Astrocyte of the cerebellum (primary cell): Measurements from ENCODE around the gene GLRX5.

ENCODE experiments used
- DNase-seq: peaks from one replicate; pipeline ENCODE4 v3.0.0-alpha.2; 2011; ENCODE audit warnings: low read depth
- H3K4me3 ChIP-seq: 2 replicates; pipeline ENCODE4 v1.5.1; 2011; ENCODE audit warnings: mild to moderate bottlenecking, low read depth, low read length, moderate library complexity
- in situ Hi-C: cut with HindIII; loops from 2 replicates; pipeline ENCODE4 v1.10.0; 2017; ENCODE audit warnings: low sequenced_read_pairs
- TF ChIP-seq, protein P1 (sequence below): IDR thresholded peaks from 2 replicates; pipeline ENCODE4 v1.5.1; 2012; ENCODE audit warnings: low read length, low read depth, moderate library complexity, mild to moderate bottlenecking; ENCODE audit errors: missing control alignments

GLRX5 gene

DNA sequence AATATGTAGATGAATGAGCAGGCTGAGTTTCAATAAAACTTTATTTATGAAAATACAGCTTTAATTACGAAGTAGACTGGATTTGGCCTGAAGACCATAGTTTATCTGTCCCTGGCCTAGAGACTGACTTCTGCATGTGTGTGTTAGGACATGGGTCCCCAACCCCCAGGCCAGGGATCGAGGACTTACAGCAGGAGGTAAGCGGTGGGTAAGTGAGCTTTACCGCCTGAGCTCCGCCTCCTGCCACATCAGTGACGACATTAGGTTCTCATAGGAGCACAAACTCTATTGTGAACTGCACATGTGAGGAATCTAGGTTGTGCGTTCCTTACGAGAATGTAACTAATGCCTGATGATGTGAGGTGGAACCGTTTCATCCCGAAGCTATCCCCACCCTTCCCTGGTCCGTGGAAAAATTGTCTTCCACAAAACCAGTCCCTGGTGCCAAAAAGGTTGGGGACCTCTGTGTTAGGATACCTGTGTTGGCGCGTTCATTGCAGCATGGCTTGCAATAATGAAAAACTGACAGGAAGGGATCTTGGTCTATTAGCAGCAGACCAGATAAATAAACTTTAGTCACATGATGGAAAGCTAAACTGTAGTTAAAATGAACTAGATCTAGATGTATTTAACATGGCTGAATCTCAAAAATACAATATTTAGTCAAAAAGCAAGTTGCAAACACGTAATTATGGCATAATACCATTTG, 4.1 kb downstream of the GLRX5 start:
- DNase-seq, result no peak
- in situ Hi-C loops, result no loop called here

DNA sequence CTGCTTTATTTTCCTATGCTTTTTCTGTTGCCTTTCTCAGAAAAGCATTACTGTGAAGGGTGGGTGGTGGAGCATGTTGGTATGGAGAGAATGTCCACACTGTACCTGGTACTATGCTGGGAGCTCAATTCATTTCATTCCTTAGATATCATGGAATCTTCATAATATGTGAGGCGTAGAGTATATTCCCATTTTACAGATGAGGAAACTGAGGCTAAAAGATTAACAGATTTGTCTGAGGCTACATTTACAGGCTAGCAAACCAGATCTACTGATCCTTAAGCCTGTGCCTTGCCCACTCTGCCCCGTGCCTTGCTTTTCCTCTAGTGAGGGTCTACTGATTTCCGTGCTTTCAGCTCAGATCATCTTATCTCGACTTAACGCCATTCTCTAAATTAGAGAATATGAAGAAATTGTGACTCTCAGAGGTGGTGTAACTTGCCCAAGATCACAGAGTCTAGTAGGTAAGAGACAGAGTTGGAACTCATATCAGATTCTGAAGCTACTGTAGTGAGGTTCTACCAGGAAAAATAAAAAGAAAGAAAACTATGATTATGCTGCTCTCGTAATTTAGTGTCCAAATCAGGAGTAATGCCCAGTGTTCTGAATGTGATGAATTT, 5.5 kb downstream of the GLRX5 start:
- DNase-seq, result no peak
- in situ Hi-C loops, result no loop called here
- H3K4me3 ChIP-seq, result no peak overlapping the region
- TF ChIP-seq, protein P1, sequence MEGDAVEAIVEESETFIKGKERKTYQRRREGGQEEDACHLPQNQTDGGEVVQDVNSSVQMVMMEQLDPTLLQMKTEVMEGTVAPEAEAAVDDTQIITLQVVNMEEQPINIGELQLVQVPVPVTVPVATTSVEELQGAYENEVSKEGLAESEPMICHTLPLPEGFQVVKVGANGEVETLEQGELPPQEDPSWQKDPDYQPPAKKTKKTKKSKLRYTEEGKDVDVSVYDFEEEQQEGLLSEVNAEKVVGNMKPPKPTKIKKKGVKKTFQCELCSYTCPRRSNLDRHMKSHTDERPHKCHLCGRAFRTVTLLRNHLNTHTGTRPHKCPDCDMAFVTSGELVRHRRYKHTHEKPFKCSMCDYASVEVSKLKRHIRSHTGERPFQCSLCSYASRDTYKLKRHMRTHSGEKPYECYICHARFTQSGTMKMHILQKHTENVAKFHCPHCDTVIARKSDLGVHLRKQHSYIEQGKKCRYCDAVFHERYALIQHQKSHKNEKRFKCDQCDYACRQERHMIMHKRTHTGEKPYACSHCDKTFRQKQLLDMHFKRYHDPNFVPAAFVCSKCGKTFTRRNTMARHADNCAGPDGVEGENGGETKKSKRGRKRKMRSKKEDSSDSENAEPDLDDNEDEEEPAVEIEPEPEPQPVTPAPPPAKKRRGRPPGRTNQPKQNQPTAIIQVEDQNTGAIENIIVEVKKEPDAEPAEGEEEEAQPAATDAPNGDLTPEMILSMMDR, result no peak

More for the DNA sequence above, 4.1 kb downstream of the GLRX5 start:
- TF ChIP-seq, protein P1, result no peak
- H3K4me3 ChIP-seq, result no peak overlapping the region

DNA sequence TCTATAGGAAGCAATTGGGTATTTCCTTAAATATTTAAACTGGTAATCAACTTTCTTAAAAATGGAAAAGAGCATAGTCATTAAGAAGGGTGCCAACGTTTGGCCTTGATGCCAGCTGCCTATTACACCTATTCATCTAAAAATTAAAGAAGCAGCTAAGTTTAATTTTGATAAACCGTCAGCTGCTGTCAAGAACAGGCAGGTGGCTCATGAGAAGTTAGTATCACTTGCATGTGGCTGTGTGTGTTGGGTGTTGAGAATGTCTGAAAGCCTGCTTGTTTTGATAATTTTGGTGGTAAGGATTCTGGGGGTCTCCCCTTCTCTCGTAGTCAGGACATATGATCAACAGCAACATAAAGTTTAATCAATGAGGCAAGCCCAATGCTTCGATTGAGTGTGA, 6.5 kb downstream of the GLRX5 start:
- H3K4me3 ChIP-seq, result no peak overlapping the region
- DNase-seq, result no peak
- TF ChIP-seq, protein P1, result no peak
- in situ Hi-C loops, result no loop called here

DNA sequence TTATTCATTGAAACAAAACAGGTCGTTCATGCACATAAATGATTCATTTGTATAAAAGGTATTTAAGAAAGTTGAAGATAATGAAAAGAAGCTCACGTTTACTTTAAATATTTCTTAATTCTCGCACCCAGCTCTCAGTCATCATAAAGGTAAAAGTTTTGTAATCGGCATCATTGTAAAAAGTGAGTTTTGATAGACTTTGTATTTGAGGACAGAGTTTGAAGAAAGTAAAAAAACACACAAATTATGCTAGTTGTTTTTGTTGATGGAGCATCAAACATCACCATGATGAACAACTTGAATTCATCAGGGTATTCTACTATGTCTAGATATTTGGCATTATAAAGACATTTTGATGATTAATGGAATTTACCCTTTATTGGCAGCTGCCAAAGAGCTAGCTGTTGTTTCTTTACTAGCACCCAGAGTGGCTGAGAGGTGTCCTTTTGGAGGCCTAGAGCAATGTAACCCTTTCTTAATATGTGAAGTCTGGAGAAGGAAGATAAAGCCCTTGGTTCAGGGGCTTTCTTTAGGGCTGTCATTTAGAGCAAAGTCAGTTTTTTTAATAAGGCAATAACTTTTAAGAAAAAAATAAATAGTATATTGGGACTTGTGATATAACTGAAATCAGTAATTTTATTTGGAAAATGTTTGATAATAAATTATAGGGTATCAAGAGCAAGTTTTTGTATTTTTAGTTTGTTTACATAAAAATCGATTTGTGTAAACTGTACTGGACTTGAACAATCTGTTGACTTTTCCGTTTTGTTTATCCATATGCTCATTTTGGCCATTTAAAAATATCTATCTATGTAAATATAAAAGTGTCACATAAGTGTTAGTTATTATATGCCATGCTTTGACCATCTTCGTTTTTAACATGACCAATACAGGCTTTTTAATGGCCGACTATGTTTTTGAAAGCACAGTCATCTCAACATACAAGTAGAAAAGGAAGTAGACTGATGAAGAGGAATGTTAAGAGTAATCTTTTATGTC, 7.4 kb downstream of the GLRX5 start:
- no peak overlapping the region for H3K4me3 ChIP-seq
- TF ChIP-seq, protein P1, result no peak
- in situ Hi-C loops, result no loop called here
- DNase-seq, result no peak

DNA sequence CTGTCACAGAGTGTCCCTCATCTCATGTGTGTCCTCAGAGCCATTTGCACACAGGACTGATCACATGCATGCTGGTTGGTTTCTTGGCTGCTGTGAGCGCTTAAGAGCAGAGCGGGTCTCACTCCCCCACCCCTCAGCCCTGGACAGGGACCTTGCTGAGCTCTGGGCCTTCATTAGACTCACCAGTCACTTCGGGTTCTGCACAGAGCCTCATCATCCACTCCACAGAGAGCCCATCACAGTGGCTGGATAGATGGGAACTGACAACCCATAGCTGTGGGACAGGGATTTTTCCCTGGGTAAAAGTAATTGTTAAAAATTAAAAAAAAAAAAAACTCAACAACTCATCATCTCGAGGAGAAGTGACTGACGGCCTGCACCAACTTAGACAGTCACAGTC, 8.2 kb downstream of the GLRX5 start:
- in situ Hi-C loops, result no loop called here
- H3K4me3 ChIP-seq, result no peak overlapping the region
- TF ChIP-seq, protein P1, result no peak
- DNase-seq, result no peak

DNA sequence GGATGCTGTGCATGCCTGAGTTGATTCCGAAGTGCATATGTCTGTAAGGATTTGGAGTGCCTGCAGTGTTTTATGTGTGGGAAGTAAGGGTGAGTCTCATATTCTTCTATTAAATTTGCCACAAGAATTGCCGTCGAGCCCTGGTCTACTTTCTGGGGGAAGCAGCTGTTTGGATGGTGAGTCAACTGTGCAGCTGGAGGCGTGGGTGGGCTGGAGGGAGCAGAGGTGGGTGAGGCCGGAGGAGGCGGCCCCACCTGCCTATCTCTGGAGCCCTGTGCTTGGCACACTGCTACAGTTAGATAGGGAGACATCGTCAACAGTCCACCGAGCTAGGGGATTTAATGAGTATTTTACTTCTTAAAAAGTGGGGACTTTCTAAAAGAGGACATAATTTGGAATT, 9.7 kb downstream of the GLRX5 start:
- in situ Hi-C loops, result no loop called here
- no peak overlapping the region for H3K4me3 ChIP-seq
- TF ChIP-seq, protein P1, result no peak
- no peak for DNase-seq
